ENCODE results near the gene MTHFS.

- TF ChIP-seq EZH2 (IDR thresholded peaks at IDR 0.05; ENCODE audit: insufficient read depth, poor library complexity, severe bottlenecking): no peak
- no peak for TF ChIP-seq EZH2phosphoT487 (IDR thresholded peaks at IDR 0.05; ENCODE audit: insufficient read depth, low read depth)
Measured at GRCh38 chr15:79903626-79904025, 6.8 kb upstream of the MTHFS start.
